Keratinocyte (primary cell): ENCODE results near the gene BCL2L11.

Experiments
- EZH2 ChIP-seq: IDR thresholded peaks from one replicate; pipeline ENCODE4 v1.6.1; 2012; ENCODE audit warnings: inconsistent platforms, mild to moderate bottlenecking, low read length, moderate library complexity
- TF ChIP-seq, protein P1 (sequence below), 3 experiments: IDR thresholded peaks in 1 of 3; conservative IDR thresholded peaks in 1 of 3; optimal IDR thresholded peaks in 1 of 3; 2 replicates in 2 of 3; 3 replicates in 1 of 3; pipeline versions ENCODE3 to v1.5.1; 2011; ENCODE audit warnings: low read length in 3 of 3, mild to moderate bottlenecking in 3 of 3, moderate library complexity in 2 of 3, control low read depth in 1 of 3, inconsistent platforms in 1 of 3; ENCODE audit not compliant: insufficient read depth in 2 of 3; ENCODE audit errors: extremely low read depth in 1 of 3

GRCh38 chr2:111185361-111186022 lies 64.8 kb downstream of the BCL2L11 start:
- TF ChIP-seq, protein P1, sequence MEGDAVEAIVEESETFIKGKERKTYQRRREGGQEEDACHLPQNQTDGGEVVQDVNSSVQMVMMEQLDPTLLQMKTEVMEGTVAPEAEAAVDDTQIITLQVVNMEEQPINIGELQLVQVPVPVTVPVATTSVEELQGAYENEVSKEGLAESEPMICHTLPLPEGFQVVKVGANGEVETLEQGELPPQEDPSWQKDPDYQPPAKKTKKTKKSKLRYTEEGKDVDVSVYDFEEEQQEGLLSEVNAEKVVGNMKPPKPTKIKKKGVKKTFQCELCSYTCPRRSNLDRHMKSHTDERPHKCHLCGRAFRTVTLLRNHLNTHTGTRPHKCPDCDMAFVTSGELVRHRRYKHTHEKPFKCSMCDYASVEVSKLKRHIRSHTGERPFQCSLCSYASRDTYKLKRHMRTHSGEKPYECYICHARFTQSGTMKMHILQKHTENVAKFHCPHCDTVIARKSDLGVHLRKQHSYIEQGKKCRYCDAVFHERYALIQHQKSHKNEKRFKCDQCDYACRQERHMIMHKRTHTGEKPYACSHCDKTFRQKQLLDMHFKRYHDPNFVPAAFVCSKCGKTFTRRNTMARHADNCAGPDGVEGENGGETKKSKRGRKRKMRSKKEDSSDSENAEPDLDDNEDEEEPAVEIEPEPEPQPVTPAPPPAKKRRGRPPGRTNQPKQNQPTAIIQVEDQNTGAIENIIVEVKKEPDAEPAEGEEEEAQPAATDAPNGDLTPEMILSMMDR (optimal IDR thresholded peaks at IDR 0.05 in 1 of 3, IDR thresholded peaks at IDR 0.05 in 1 of 3, conservative IDR thresholded peaks at IDR 0.05 in 1 of 3; ENCODE audit: extremely low read depth in 1 of 3, insufficient read depth in 2 of 3, low read length in 3 of 3): no peak
- no peak for TF ChIP-seq EZH2
